PC-9 (cell line): Measurements from ENCODE around the gene SYNE1. TPM values are rescaled to one million over a fixed set of nuclear protein-coding genes. Genes with fewer than 3 reads are reported as not detected.

ENCODE experiments used
- BruUV-seq: library from RNA; stranded (reverse); fragments of 400-500 nt; replicated peaks from 2 replicates; lab custom pipeline; 2021; lab: Mats Ljungman, UMichigan
- CTCF ChIA-PET: fragments of 300-600 bp; sonication (Branson Sonifier 250); formaldehyde crosslinking; loops from one replicate; lab custom pipeline; 2022; ENCODE audit warnings: antibody characterized with exemption; lab: Charles Lee
- POLR2A ChIA-PET: fragments of 300-600 bp; sonication (Branson Sonifier 250); formaldehyde crosslinking; loops from one replicate; lab custom pipeline; 2022; ENCODE audit warnings: antibody characterized with exemption; ENCODE audit not compliant: unreplicated experiment; lab: Charles Lee
- DNase-seq, 2 experiments: peaks; one replicate each; pipeline versions ENCODE4 v3.0.0 to v3.0.0-alpha.2; 2015 to 2022; ENCODE audit warnings: mixed read lengths in 1 of 2
- H2AFZ ChIP-seq: fragments of 200-600 bp; sonication (generic); 2 replicates; pipeline ENCODE4 v1.8.1; 2017; ENCODE audit warnings: antibody characterized with exemption
- H3F3A ChIP-seq: fragments of 200-600 bp; sonication (generic); 2 replicates; pipeline ENCODE4 v1.8.1; 2017; ENCODE audit warnings: antibody characterized with exemption, mild to moderate bottlenecking, low read depth; ENCODE audit not compliant: insufficient read depth
- H3K27ac ChIP-seq: fragments of 200-600 bp; sonication (generic); 2 replicates; pipeline ENCODE4 v1.6.1; 2016; ENCODE audit warnings: mixed run types
- H3K27me3 ChIP-seq: fragments of 200-600 bp; sonication (generic); 2 replicates; pipeline ENCODE4 v1.6.1; 2016; ENCODE audit warnings: low read depth, mixed run types; ENCODE audit not compliant: insufficient read depth
- H3K36me3 ChIP-seq: fragments of 200-600 bp; sonication (generic); 2 replicates; pipeline ENCODE4 v1.6.1; 2016; ENCODE audit warnings: low read depth, mixed run types
- H3K4me1 ChIP-seq: fragments of 200-600 bp; sonication (generic); replicated peaks from 2 replicates; pipeline ENCODE4 v1.6.1; 2016; ENCODE audit warnings: mixed run types; ENCODE audit not compliant: insufficient read depth
- H3K4me2 ChIP-seq: fragments of 200-600 bp; sonication (generic); 2 replicates; pipeline ENCODE4 v1.6.1; 2017; ENCODE audit warnings: mixed run types
- H3K4me3 ChIP-seq: fragments of 200-600 bp; sonication (generic); 2 replicates; pipeline ENCODE4 v1.6.1; 2016; ENCODE audit warnings: mixed run types
- H3K79me2 ChIP-seq: fragments of 200-600 bp; sonication (generic); 2 replicates; pipeline ENCODE4 v1.6.1; 2017; ENCODE audit warnings: low read depth, mixed run types
- H3K9me2 ChIP-seq: fragments of 200-600 bp; sonication (generic); 2 replicates; pipeline ENCODE4 v1.8.1; 2017; ENCODE audit warnings: mild to moderate bottlenecking; ENCODE audit not compliant: insufficient read depth
- H3K9me3 ChIP-seq: fragments of 200-600 bp; sonication (generic); 2 replicates; pipeline ENCODE4 v1.8.1; 2016; ENCODE audit warnings: low read depth; ENCODE audit not compliant: insufficient read depth
- H4K20me1 ChIP-seq: fragments of 200-600 bp; sonication (generic); 2 replicates; pipeline ENCODE4 v1.8.1; 2017; ENCODE audit not compliant: insufficient read depth
- EZH2 ChIP-seq: fragments of 200-600 bp; sonication (generic); IDR thresholded peaks from 2 replicates; pipeline ENCODE4 v1.8.0; 2017; ENCODE audit warnings: antibody characterized with exemption, low read depth
- intact Hi-C: fragments of 100-400 bp; cut with micrococcal nuclease; formaldehyde crosslinking; loops from one replicate; pipeline ENCODE4 v1.10.0; 2022; ENCODE audit not compliant: unreplicated experiment
- total RNA-seq: library from RNA; stranded (reverse); gene quantifications from 2 replicates; pipeline ENCODE4 v1.2.3, GENCODE V29; 2021
- TF ChIP-seq, protein P1 (sequence below): fragments of 200-600 bp; sonication (generic); conservative IDR thresholded peaks from 2 replicates; pipeline ENCODE4 v1.6.1; 2017; ENCODE audit warnings: mixed run types, antibody characterized with exemption, mild to moderate bottlenecking, moderate library complexity

The SYNE1 gene
- total RNA-seq, 1 experiment from 2014 or later: 13.4 TPM

DNA sequence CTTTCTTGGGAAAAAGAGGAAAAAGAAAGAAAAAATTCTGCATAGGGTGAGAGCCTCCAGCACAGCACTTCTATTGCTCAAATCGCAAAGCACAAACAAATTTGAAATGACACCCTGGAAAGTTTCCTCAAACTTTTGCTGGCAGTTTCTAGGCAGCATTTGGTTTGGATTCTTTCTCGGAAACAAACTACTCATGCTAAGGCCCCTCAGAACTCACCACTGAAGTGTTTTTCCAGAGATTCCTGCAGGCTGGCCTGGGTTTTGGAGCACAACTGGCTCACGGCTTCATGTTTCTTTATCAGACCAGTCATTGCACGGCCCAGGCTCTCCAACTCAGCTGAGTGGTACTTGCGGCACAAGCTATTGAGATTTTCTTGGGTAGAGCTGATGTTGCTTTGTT lies 237.8 kb downstream of the SYNE1 start:
- Histone ChIP-seq H3K4me1 (peaks cover 18% of the 10 kb centered on the region), H3F3A (no peaks in the 10 kb centered on the region), H3K27ac (no peak overlapping the region), H3K9me2 (no peaks in the 10 kb centered on the region), H2AFZ (no peak overlapping the region), H3K27me3 (no peaks in the 10 kb centered on the region), H3K4me3 (no peak overlapping the region), H3K36me3 (no peaks in the 10 kb centered on the region), H3K9me3 (no peaks in the 10 kb centered on the region), H3K4me2 (no peak overlapping the region), H4K20me1 (no peaks in the 10 kb centered on the region), H3K79me2 (no peaks in the 10 kb centered on the region)
- POLR2A ChIA-PET: no interaction called here
- no peak for DNase-seq
- no TSS peak for BruUV-seq
- intact Hi-C loops: no loop called here
- CTCF ChIA-PET: no interaction called here
- no peak for TF ChIP-seq EZH2
- TF ChIP-seq, protein P1, sequence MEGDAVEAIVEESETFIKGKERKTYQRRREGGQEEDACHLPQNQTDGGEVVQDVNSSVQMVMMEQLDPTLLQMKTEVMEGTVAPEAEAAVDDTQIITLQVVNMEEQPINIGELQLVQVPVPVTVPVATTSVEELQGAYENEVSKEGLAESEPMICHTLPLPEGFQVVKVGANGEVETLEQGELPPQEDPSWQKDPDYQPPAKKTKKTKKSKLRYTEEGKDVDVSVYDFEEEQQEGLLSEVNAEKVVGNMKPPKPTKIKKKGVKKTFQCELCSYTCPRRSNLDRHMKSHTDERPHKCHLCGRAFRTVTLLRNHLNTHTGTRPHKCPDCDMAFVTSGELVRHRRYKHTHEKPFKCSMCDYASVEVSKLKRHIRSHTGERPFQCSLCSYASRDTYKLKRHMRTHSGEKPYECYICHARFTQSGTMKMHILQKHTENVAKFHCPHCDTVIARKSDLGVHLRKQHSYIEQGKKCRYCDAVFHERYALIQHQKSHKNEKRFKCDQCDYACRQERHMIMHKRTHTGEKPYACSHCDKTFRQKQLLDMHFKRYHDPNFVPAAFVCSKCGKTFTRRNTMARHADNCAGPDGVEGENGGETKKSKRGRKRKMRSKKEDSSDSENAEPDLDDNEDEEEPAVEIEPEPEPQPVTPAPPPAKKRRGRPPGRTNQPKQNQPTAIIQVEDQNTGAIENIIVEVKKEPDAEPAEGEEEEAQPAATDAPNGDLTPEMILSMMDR: no peak

DNA sequence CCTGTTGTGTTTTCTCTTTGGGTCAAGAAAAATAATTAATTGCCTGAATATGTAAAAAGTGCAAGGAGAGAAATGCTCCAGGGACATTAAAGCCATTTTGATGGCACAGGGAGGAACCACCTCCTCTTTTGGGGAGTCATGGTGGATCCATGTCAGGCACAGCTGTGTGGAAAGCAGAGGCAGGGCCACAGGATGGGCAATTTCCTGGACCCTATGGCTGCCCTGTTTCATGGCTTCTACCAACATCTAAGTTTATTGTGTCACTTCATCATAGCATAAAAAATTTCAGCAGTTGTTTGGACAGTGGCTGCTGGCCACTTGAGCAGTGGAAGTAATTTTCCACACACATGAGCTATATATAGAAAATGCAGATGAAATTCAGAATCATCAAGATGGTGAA lies 238.2 kb downstream of the SYNE1 start:
- Histone ChIP-seq H3K9me2 (no peaks in the 10 kb centered on the region), H3K9me3 (no peaks in the 10 kb centered on the region), H3K27me3 (no peaks in the 10 kb centered on the region), H3K4me2 (no peak overlapping the region), H3F3A (no peaks in the 10 kb centered on the region), H4K20me1 (no peaks in the 10 kb centered on the region), H3K79me2 (no peaks in the 10 kb centered on the region), H3K36me3 (no peaks in the 10 kb centered on the region), H3K27ac (no peak overlapping the region), H3K4me1 (peaks cover 18% of the 10 kb centered on the region), H2AFZ (no peak overlapping the region), H3K4me3 (no peak overlapping the region)
- ChIA-PET CTCF (no interaction called here), POLR2A (no interaction called here)
- intact Hi-C loops: no loop called here
- BruUV-seq: no TSS peak
- TF ChIP-seq, protein P1: no peak
- TF ChIP-seq EZH2: no peak
- no peak for DNase-seq

DNA sequence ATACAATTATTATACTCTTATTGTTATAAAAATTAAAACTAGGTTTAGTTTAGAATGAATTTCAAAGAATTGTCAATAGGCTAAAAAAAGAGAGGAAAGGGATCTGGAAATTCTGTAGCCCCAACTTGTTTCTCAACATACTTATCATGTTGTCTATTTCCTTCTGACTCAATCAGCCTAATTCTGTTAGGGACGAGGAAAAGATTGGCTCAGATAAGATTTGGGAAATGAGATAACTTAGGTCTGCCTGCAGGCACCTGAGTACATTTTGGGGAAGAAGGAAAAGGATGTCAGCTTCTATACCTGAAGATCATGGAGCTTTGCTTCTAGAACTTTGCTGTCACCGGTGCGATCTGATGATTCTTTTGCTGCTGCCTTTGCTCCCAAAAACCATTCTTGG lies 238.8 kb downstream of the SYNE1 start:
- DNase-seq: no peak
- H3K27me3 ChIP-seq: no peaks in the 10 kb centered on the region
- H3K9me3 ChIP-seq: no peaks in the 10 kb centered on the region
- H3K9me2 ChIP-seq: no peaks in the 10 kb centered on the region
- H3K4me2 ChIP-seq: no peak overlapping the region
- H3K4me3 ChIP-seq: no peak overlapping the region
- intact Hi-C loops: no loop called here
- CTCF ChIA-PET: no interaction called here
- no TSS peak for BruUV-seq
- no peaks in the 10 kb centered on the region for H4K20me1 ChIP-seq
- H3K36me3 ChIP-seq: no peaks in the 10 kb centered on the region
- POLR2A ChIA-PET: no interaction called here
- TF ChIP-seq, protein P1: no peak
- TF ChIP-seq EZH2: no peak
- H3K79me2 ChIP-seq: no peaks in the 10 kb centered on the region
- no peak overlapping the region for H3K27ac ChIP-seq
- H2AFZ ChIP-seq: no peak overlapping the region
- no peaks in the 10 kb centered on the region for H3F3A ChIP-seq
- H3K4me1 ChIP-seq: peaks cover 18% of the 10 kb centered on the region
